WERI-Rb-1 (cell line): ENCODE results near the gene U2AF2.

ENCODE experiments used
- DNase-seq: peaks from one replicate; pipeline ENCODE4 v3.0.0-alpha.2; 2020
- H3K27ac ChIP-seq: fragments of 250-450 bp; sonication (Bioruptor Pico); 2 replicates; pipeline ENCODE4 v1.5.1; 2020; ENCODE audit warnings: mild to moderate bottlenecking, moderate library complexity
- H3K27me3 ChIP-seq: fragments of 250-450 bp; sonication (Bioruptor Pico); 2 replicates; pipeline ENCODE4 v1.5.1; 2021; ENCODE audit warnings: mild to moderate bottlenecking, low read depth, moderate library complexity; ENCODE audit not compliant: insufficient read depth, severe bottlenecking
- H3K36me3 ChIP-seq: fragments of 250-450 bp; sonication (Bioruptor Pico); 2 replicates; pipeline ENCODE4 v1.5.1; 2020; ENCODE audit warnings: mild to moderate bottlenecking, moderate library complexity
- H3K4me3 ChIP-seq: 2 replicates; pipeline ENCODE4 v1.5.1; 2011; ENCODE audit warnings: low read depth, mild to moderate bottlenecking, control low read depth, low read length
- H3K9me3 ChIP-seq: fragments of 250-450 bp; sonication (Bioruptor Pico); 2 replicates; pipeline ENCODE4 v1.5.1; 2021; ENCODE audit warnings: mild to moderate bottlenecking, moderate library complexity; ENCODE audit not compliant: severe bottlenecking
- TF ChIP-seq, protein P1 (sequence below): IDR thresholded peaks from 2 replicates; pipeline ENCODE4 v1.5.1; 2011; ENCODE audit warnings: low read depth, mild to moderate bottlenecking, control low read depth, inconsistent platforms, low read length

Gene U2AF2

GRCh38 chr19:55638864-55639359, 15.9 kb upstream of the U2AF2 start:
- no peaks in the 10 kb centered on the region for H3K9me3 ChIP-seq
- peaks cover 4% of the 10 kb centered on the region; the same call in 1 of the 2 replicates for H3K36me3 ChIP-seq
- H3K4me3 ChIP-seq: no peak overlapping the region
- no peaks in the 10 kb centered on the region for H3K27me3 ChIP-seq
- DNase-seq: peak; percentile 77
- H3K27ac ChIP-seq: peak overlapping the region; percentile 16; the same call in 1 of the 2 replicates
- TF ChIP-seq, protein P1, sequence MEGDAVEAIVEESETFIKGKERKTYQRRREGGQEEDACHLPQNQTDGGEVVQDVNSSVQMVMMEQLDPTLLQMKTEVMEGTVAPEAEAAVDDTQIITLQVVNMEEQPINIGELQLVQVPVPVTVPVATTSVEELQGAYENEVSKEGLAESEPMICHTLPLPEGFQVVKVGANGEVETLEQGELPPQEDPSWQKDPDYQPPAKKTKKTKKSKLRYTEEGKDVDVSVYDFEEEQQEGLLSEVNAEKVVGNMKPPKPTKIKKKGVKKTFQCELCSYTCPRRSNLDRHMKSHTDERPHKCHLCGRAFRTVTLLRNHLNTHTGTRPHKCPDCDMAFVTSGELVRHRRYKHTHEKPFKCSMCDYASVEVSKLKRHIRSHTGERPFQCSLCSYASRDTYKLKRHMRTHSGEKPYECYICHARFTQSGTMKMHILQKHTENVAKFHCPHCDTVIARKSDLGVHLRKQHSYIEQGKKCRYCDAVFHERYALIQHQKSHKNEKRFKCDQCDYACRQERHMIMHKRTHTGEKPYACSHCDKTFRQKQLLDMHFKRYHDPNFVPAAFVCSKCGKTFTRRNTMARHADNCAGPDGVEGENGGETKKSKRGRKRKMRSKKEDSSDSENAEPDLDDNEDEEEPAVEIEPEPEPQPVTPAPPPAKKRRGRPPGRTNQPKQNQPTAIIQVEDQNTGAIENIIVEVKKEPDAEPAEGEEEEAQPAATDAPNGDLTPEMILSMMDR: peak; percentile 76

GRCh38 chr19:55640043-55640576, 14.7 kb upstream of the U2AF2 start:
- H3K27ac ChIP-seq: peak overlapping the region; percentile 92
- no peaks in the 10 kb centered on the region for H3K9me3 ChIP-seq
- H3K4me3 ChIP-seq: peak overlapping the region; percentile 87

DNA sequence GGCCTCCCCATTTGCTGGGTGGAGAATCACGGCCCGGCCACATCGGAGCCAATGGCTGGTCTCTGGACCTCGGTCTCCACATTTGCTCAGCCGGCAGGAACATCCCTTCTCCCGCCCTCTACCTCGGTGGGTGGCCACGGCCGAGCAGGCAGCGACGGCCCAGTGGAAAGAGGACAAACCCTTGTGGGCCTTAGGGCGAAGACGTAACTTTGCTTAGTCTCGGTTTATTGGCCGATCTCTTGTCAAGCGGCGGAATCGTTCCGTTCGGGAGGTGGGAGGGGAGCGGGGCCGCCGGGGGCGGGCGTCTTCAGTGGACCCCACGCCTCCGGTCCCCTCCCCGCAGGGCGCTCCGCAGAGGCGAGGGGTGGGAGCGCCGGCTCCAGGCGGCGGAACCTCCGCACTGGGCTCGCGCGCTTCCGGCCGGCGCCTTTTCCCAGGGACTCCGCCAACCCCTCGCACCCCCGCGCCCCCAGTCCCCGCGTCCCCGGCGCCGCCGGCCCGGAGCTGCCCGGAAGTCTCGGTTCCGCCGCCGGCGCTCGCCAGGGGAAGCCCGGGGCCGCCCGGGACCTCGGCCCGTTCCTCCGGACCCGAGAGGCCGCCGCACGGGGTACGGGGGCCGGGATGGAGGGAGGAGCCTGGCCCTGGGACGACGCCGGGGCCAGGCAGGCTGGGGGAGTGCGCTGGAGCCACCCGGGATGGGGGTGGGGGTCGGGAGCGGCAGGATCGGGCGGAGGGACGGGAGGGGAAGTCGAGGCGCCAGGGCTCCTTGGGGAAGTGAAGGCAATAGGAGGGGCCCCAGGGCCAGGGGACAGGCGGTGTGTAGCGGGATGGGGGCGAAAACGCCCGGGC, 14.0 kb upstream of the U2AF2 start, which contains the start of gene ZNF580:
Gene ZNF580, plus strand, starts transcription at position 426 of the 849 bp plus-strand sequence. CDS start 1,507 bp downstream, outside the sequence.
- DNase-seq: peak; percentile 68
- Histone ChIP-seq H3K27me3 (no peaks in the 10 kb centered on the region), H3K9me3 (no peaks in the 10 kb centered on the region), H3K4me3 (peak within 1 kb of the TSS; percentile 87), H3K36me3 (peaks cover 18% of the 10 kb centered on the region), H3K27ac (peak within 1 kb of the TSS; percentile 92)
- TF ChIP-seq, protein P1: no peak

More at GRCh38 chr19:55640043-55640576, 14.7 kb upstream of the U2AF2 start:
- H3K36me3 ChIP-seq: peaks cover 12% of the 10 kb centered on the region
- TF ChIP-seq, protein P1: 0 out of 2 replicates have a peak, but pooled peaks have one; percentile 3
- no peak for DNase-seq
- no peaks in the 10 kb centered on the region for H3K27me3 ChIP-seq

- Histone ChIP-seq H3K27ac (peak overlapping the region; percentile 92), H3K27me3 (no peaks in the 10 kb centered on the region), H3K36me3 (peaks cover 19% of the 10 kb centered on the region), H3K9me3 (no peaks in the 10 kb centered on the region), H3K4me3 (peak overlapping the region; percentile 87)
- DNase-seq: no peak
- TF ChIP-seq, protein P1: no peak
These were observed 13.2 kb upstream of the U2AF2 start for GRCh38 chr19:55641426-55642152.

- no peaks in the 10 kb centered on the region for H3K27me3 ChIP-seq
- peak overlapping the region; percentile 87 for H3K4me3 ChIP-seq
- DNase-seq: no peak
- no peak overlapping the region for H3K27ac ChIP-seq
- peaks cover 21% of the 10 kb centered on the region for H3K36me3 ChIP-seq
- TF ChIP-seq, protein P1: no peak
- no peaks in the 10 kb centered on the region for H3K9me3 ChIP-seq
These were observed 12.5 kb upstream of the U2AF2 start for GRCh38 chr19:55642153-55643002.
